ENCODE data around the gene CASZ1.

- TF ChIP-seq, protein P1, sequence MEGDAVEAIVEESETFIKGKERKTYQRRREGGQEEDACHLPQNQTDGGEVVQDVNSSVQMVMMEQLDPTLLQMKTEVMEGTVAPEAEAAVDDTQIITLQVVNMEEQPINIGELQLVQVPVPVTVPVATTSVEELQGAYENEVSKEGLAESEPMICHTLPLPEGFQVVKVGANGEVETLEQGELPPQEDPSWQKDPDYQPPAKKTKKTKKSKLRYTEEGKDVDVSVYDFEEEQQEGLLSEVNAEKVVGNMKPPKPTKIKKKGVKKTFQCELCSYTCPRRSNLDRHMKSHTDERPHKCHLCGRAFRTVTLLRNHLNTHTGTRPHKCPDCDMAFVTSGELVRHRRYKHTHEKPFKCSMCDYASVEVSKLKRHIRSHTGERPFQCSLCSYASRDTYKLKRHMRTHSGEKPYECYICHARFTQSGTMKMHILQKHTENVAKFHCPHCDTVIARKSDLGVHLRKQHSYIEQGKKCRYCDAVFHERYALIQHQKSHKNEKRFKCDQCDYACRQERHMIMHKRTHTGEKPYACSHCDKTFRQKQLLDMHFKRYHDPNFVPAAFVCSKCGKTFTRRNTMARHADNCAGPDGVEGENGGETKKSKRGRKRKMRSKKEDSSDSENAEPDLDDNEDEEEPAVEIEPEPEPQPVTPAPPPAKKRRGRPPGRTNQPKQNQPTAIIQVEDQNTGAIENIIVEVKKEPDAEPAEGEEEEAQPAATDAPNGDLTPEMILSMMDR (IDR thresholded peaks at IDR 0.05), result no peak
- TF ChIP-seq POLR2A (IDR thresholded peaks at IDR 0.05), result no peak
These were observed 86.8 kb downstream of the CASZ1 start for GRCh38 chr1:10709646-10710045.

Data from adrenal gland (tissue), 5 donors.